Measurements from ENCODE around the gene NUMB. TPM values are rescaled to one million over a fixed set of nuclear protein-coding genes. Genes with fewer than 3 reads are reported as not detected.
"Not testable (repeated sequence)": the region's sequence is repeated elsewhere in the genome, so short reads cannot be mapped to it uniquely, and the experiment has no call there.

Gene NUMB
- total RNA-seq, 1 donor from 2014 or later, result 54.8 TPM

DNA sequence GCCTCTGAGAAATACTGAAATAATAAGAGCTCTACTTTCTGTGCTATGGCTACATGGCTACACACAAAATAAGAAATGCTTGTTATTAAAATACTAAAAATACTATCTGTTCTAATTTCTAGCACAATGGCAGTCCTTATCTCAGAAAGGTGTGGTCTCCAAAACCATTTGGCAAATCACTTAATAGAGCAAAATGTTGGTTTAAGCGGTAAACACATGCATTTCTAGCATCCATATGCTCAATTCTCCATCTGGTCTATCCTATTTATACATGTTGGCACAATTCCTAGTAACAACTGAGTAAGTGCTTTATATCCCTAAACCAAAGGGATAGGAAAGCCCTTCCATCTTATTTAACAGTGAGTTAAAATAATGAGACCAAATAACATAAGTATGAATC lies 114.0 kb downstream of the NUMB start:
- no peaks in the 10 kb centered on the region for H3K27me3 Mint-ChIP-seq

GRCh38 chr14:73342670-73343069 lies 115.7 kb downstream of the NUMB start:
- no peak overlapping the region for H3K4me3 Mint-ChIP-seq
- H3K36me3 Mint-ChIP-seq (ENCODE audit: low read depth), result peaks cover 4% of the 10 kb centered on the region
- no peak for DNase-seq
- no peaks in the 10 kb centered on the region for H3K9me3 Mint-ChIP-seq
- H3K27ac Mint-ChIP-seq, result no peak overlapping the region
- H3K27me3 Mint-ChIP-seq, result no peaks in the 10 kb centered on the region
- intact Hi-C loops (cut with micrococcal nuclease), result no loop called here
- peaks cover 4% of the 10 kb centered on the region for H3K4me1 Mint-ChIP-seq

More for the DNA sequence above, 114.0 kb downstream of the NUMB start:
- Mint-ChIP-seq H3K4me3 (no peak overlapping the region), H3K4me1 (peaks cover 4% of the 10 kb centered on the region), H3K9me3 (no peaks in the 10 kb centered on the region), H3K36me3 (ENCODE audit: low read depth) (peaks cover 1% of the 10 kb centered on the region), H3K27ac (no peak overlapping the region)
- no peak for DNase-seq
- intact Hi-C loops (cut with micrococcal nuclease), result no loop called here

- intact Hi-C loops (cut with micrococcal nuclease), result no loop called here
- no peaks in the 10 kb centered on the region for H3K4me1 Mint-ChIP-seq
- H3K36me3 Mint-ChIP-seq (ENCODE audit: low read depth), result peaks cover 2% of the 10 kb centered on the region
- no peaks in the 10 kb centered on the region for H3K9me3 Mint-ChIP-seq
- no peak overlapping the region for H3K27ac Mint-ChIP-seq
- DNase-seq, result no peak
- H3K27me3 Mint-ChIP-seq, result no peaks in the 10 kb centered on the region
- H3K4me3 Mint-ChIP-seq, result no peak overlapping the region
Observed at GRCh38 chr14:73339846-73340595, 118.3 kb downstream of the NUMB start.

DNA sequence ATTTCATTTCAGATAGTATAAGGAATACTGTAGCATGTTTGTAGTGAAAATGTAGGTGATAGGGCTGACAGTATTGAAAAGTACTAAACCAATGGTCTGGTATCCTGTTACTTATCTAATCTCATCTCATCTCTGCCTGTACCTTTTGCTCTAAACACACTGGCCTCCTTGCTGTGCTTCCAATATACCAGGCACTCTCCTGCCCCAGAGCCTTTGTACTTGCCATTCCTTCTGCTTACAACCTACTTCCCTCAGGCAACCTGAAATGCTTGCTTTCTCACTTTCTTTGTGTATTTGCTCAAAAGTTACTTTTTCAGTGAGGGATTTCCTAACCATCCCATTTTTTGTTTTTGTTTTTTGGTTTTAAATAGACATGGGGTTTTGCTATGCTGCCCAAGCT lies 119.1 kb downstream of the NUMB start:
- DNase-seq, result no peak
- Mint-ChIP-seq H3K36me3 (ENCODE audit: low read depth) (peaks cover 2% of the 10 kb centered on the region), H3K27me3 (no peaks in the 10 kb centered on the region), H3K4me1 (no peaks in the 10 kb centered on the region), H3K9me3 (no peaks in the 10 kb centered on the region), H3K4me3 (no peak overlapping the region), H3K27ac (no peak overlapping the region)
- intact Hi-C loops (cut with micrococcal nuclease), result no loop called here

- peaks cover 2% of the 10 kb centered on the region for H3K36me3 Mint-ChIP-seq (ENCODE audit: low read depth)
- no peak overlapping the region for H3K4me3 Mint-ChIP-seq
- H3K9me3 Mint-ChIP-seq, result no peaks in the 10 kb centered on the region
- no peaks in the 10 kb centered on the region for H3K27me3 Mint-ChIP-seq
- no peaks in the 10 kb centered on the region for H3K4me1 Mint-ChIP-seq
- H3K27ac Mint-ChIP-seq, result no peak overlapping the region
- DNase-seq, result no peak
- intact Hi-C loops (cut with micrococcal nuclease), result no loop called here
Observed at GRCh38 chr14:73338551-73338950, 119.8 kb downstream of the NUMB start.

GRCh38 chr14:73333031-73333430 lies 125.3 kb downstream of the NUMB start:
- peaks cover 5% of the 10 kb centered on the region for H3K36me3 Mint-ChIP-seq (ENCODE audit: low read depth)
- intact Hi-C loops (cut with micrococcal nuclease), result no loop called here
- no peaks in the 10 kb centered on the region for H3K27me3 Mint-ChIP-seq
- no peaks in the 10 kb centered on the region for H3K9me3 Mint-ChIP-seq
- no peak overlapping the region for H3K4me3 Mint-ChIP-seq
- H3K27ac Mint-ChIP-seq, result no peak overlapping the region
- DNase-seq, result no peak
- H3K4me1 Mint-ChIP-seq, result no peaks in the 10 kb centered on the region

DNA sequence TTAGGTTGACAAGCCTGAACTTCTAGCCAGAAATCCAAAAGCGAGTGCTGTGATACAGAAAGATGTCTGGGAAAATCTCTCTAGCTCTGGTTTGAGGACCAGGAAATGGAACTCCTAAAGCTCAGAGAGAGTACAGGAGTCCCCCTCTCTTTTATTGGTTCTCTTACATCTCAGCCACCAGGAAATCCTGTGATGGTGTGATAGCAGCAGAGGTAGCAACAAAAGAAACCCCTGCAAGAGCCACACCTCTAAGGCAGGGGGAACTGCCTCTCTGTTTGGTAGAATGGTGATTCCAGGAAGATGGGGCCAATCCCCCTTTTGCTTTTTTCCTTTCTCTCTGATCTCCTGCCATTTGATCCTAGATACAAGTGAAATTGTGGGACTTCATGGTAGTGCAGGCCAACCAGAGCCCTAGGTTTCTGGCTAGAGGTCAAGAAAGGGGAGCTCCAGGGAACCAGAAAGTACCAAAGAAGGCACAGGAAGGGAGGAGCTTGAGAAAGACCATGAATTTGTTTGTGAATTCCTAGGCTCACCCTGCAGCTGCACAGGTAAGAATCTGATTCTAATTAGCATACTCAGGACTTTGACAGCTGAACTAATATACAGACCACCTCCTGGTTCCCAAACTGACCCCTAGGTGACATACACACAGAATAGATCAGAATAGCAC lies 132.6 kb downstream of the NUMB start:
- Mint-ChIP-seq H3K4me1 (peaks cover 21% of the 10 kb centered on the region), H3K4me3 (peak overlapping the region; percentile 53), H3K36me3 (ENCODE audit: low read depth) (peaks cover 2% of the 10 kb centered on the region), H3K27me3 (no peaks in the 10 kb centered on the region), H3K27ac (no peak overlapping the region), H3K9me3 (no peaks in the 10 kb centered on the region)
- DNase-seq, result peak; percentile 73
- intact Hi-C loops (cut with micrococcal nuclease), result no loop called here

- Mint-ChIP-seq H3K27ac (no peak overlapping the region), H3K4me3 (no peak overlapping the region), H3K9me3 (no peaks in the 10 kb centered on the region), H3K4me1 (peaks cover 21% of the 10 kb centered on the region), H3K36me3 (ENCODE audit: low read depth) (peaks cover 2% of the 10 kb centered on the region), H3K27me3 (no peaks in the 10 kb centered on the region)
- intact Hi-C loops (cut with micrococcal nuclease), result no loop called here
- no peak for DNase-seq
Observed at GRCh38 chr14:73325063-73325462, 133.3 kb downstream of the NUMB start.

DNA sequence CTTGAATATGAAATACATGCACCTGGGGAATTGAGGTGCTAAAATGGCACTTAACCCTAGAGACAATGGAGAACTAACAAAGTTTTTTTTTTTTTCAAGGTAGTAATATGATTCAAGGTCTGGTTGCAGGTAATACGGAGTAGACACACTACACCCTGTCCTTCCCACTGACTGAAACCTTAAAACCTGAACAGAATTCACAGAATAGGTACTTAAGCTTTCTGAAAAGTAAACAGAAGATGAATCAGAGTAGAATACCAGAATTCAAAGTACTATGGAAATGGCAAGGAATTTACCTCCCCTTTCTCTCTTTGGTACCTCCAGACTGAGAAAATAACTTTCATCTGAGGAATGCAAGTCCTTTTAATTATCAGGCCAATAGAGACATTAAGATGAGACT lies 133.8 kb downstream of the NUMB start:
- no peak for DNase-seq
- H3K9me3 Mint-ChIP-seq, result no peaks in the 10 kb centered on the region
- peaks cover 21% of the 10 kb centered on the region for H3K4me1 Mint-ChIP-seq
- H3K27ac Mint-ChIP-seq, result no peak overlapping the region
- intact Hi-C loops (cut with micrococcal nuclease), result no loop called here
- H3K27me3 Mint-ChIP-seq, result no peaks in the 10 kb centered on the region
- no peak overlapping the region for H3K4me3 Mint-ChIP-seq
- peaks cover 3% of the 10 kb centered on the region for H3K36me3 Mint-ChIP-seq (ENCODE audit: low read depth)

- Mint-ChIP-seq H3K9me3 (no peaks in the 10 kb centered on the region), H3K36me3 (ENCODE audit: low read depth) (peaks cover 3% of the 10 kb centered on the region), H3K4me1 (peaks cover 21% of the 10 kb centered on the region), H3K27ac (no peak overlapping the region), H3K4me3 (no peak overlapping the region), H3K27me3 (no peaks in the 10 kb centered on the region)
- no peak for DNase-seq
- intact Hi-C loops (cut with micrococcal nuclease), result no loop called here
Observed at GRCh38 chr14:73323896-73324399, 134.4 kb downstream of the NUMB start.

- Mint-ChIP-seq H3K9me3 (no peaks in the 10 kb centered on the region), H3K36me3 (ENCODE audit: low read depth) (peaks cover 2% of the 10 kb centered on the region), H3K4me1 (peaks cover 7% of the 10 kb centered on the region), H3K27ac (no peak overlapping the region), H3K4me3 (no peak overlapping the region), H3K27me3 (no peaks in the 10 kb centered on the region)
- intact Hi-C loops (cut with micrococcal nuclease), result no loop called here
- DNase-seq, result no peak
Observed at GRCh38 chr14:73313151-73313550, 145.2 kb downstream of the NUMB start.

DNA sequence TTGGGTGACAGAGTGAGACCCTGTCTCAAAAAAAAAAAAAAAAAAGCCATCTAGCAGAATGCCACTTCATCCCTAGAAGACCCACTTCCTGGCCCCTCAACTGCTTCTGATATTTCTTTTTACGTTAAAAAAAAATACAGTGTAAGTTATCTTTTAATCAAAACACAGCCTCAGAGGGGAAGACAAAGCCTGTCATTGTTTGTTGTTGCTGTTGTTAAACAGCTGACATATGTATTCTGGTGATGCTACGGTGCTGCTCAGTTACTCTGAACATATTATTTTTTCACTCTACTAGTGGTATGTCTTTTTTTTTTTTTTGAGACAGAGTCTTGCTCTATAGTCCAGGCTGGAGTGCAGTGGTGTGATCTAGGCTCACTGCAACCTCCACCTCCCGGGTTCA lies 145.7 kb downstream of the NUMB start:
- Mint-ChIP-seq H3K36me3 (ENCODE audit: low read depth) (peaks cover 2% of the 10 kb centered on the region), H3K27ac (no peak overlapping the region), H3K4me3 (no peak overlapping the region), H3K4me1 (peaks cover 7% of the 10 kb centered on the region), H3K27me3 (no peaks in the 10 kb centered on the region), H3K9me3 (no peaks in the 10 kb centered on the region)
- intact Hi-C loops (cut with micrococcal nuclease), result no loop called here
- no peak for DNase-seq

GRCh38 chr14:73311708-73312030 lies 146.7 kb downstream of the NUMB start:
- no peaks in the 10 kb centered on the region for H3K9me3 Mint-ChIP-seq
- H3K4me1 Mint-ChIP-seq, result peaks cover 7% of the 10 kb centered on the region
- no peaks in the 10 kb centered on the region for H3K27me3 Mint-ChIP-seq
- DNase-seq, result no peak
- H3K27ac Mint-ChIP-seq, result no peak overlapping the region
- peaks cover 5% of the 10 kb centered on the region for H3K36me3 Mint-ChIP-seq (ENCODE audit: low read depth)
- intact Hi-C loops (cut with micrococcal nuclease), result no loop called here
- no peak overlapping the region for H3K4me3 Mint-ChIP-seq

GRCh38 chr14:73309207-73309606 lies 149.1 kb downstream of the NUMB start:
- H3K36me3 Mint-ChIP-seq (ENCODE audit: low read depth); intact Hi-C loops (cut with micrococcal nuclease); H3K27me3 Mint-ChIP-seq; H3K4me3 Mint-ChIP-seq; H3K4me1 Mint-ChIP-seq; DNase-seq; H3K27ac Mint-ChIP-seq; H3K9me3 Mint-ChIP-seq: not testable (repeated sequence)
